Neural progenitor cell (in vitro differentiated cells): ENCODE results near the gene SLC2A4. TPM values are rescaled to one million over a fixed set of nuclear protein-coding genes. Genes with fewer than 3 reads are reported as not detected.
A peak's percentile ranks its signal among the peaks of the same experiment; 100 is the strongest.

Source experiments
- DNase-seq: peaks from one replicate; pipeline ENCODE4 v3.0.0-alpha.2; 2016; ENCODE audit warnings: low spot score
- H2AFZ ChIP-seq: fragments of 200-600 bp; sonication (generic); replicated peaks from 2 replicates; pipeline ENCODE4 v1.6.1; 2016; ENCODE audit warnings: antibody characterized with exemption
- H3F3A ChIP-seq: fragments of 200-600 bp; sonication (generic); 2 replicates; pipeline ENCODE4 v1.6.1; 2016; ENCODE audit warnings: antibody characterized with exemption, low read depth
- H3K27ac ChIP-seq: fragments of 200-600 bp; sonication (generic); 2 replicates; pipeline ENCODE4 v1.5.1; 2016; ENCODE audit warnings: mild to moderate bottlenecking
- H3K27me3 ChIP-seq: fragments of 200-600 bp; sonication (generic); 2 replicates; pipeline ENCODE4 v1.6.1; 2016; ENCODE audit warnings: mild to moderate bottlenecking, moderate library complexity
- H3K36me3 ChIP-seq: fragments of 200-600 bp; sonication (generic); 2 replicates; pipeline ENCODE4 v1.5.1; 2016
- H3K4me1 ChIP-seq: fragments of 200-600 bp; sonication (generic); 2 replicates; pipeline ENCODE4 v1.6.1; 2016; ENCODE audit warnings: mixed run types
- H3K4me2 ChIP-seq: fragments of 200-600 bp; sonication (generic); 2 replicates; pipeline ENCODE4 v1.6.1; 2016
- H3K4me3 ChIP-seq: fragments of 200-600 bp; sonication (generic); 2 replicates; pipeline ENCODE4 v1.5.1; 2016
- H3K79me2 ChIP-seq: fragments of 200-600 bp; sonication (generic); 2 replicates; pipeline ENCODE4 v1.6.1; 2016; ENCODE audit warnings: low read depth
- H3K9ac ChIP-seq: fragments of 200-600 bp; sonication (generic); 2 replicates; pipeline ENCODE4 v1.6.1; 2016
- H3K9me3 ChIP-seq: fragments of 200-600 bp; sonication (generic); 2 replicates; pipeline ENCODE4 v1.5.1; 2016; ENCODE audit warnings: low read depth
- H4K20me1 ChIP-seq: fragments of 200-600 bp; sonication (generic); 2 replicates; pipeline ENCODE4 v1.6.1; 2016; ENCODE audit warnings: low read depth
- H3K27ac Mint-ChIP-seq: 3 replicates; pipeline ENCODE4 v1.8.0; 2021; ENCODE audit warnings: mixed read lengths
- H3K27me3 Mint-ChIP-seq: 2 replicates; pipeline ENCODE4 v1.8.0; 2022; ENCODE audit warnings: low read depth, mild to moderate bottlenecking, inconsistent platforms, moderate library complexity, mixed read lengths; ENCODE audit not compliant: insufficient read depth
- H3K36me3 Mint-ChIP-seq: 3 replicates; pipeline ENCODE4 v1.8.0; 2021; ENCODE audit warnings: mixed read lengths
- H3K4me1 Mint-ChIP-seq: 3 replicates; pipeline ENCODE4 v1.8.0; 2021; ENCODE audit warnings: mixed read lengths
- H3K4me3 Mint-ChIP-seq: 3 replicates; pipeline ENCODE4 v1.8.0; 2021; ENCODE audit warnings: mild to moderate bottlenecking, moderate library complexity, mixed read lengths
- H3K9me3 Mint-ChIP-seq: 3 replicates; pipeline ENCODE4 v1.8.0; 2020; ENCODE audit warnings: mixed read lengths
- CTCF ChIP-seq: fragments of 200-600 bp; sonication (generic); IDR thresholded peaks from 2 replicates; pipeline ENCODE4 v1.5.1; 2017; ENCODE audit warnings: antibody characterized with exemption, mild to moderate bottlenecking
- EZH2 ChIP-seq: fragments of 200-600 bp; sonication (generic); IDR thresholded peaks from 2 replicates; pipeline ENCODE4 v1.6.1; 2017; ENCODE audit warnings: antibody characterized with exemption, mild to moderate bottlenecking, moderate library complexity
- EZH2phosphoT487 ChIP-seq: fragments of 200-600 bp; sonication (generic); IDR thresholded peaks from 2 replicates; pipeline ENCODE4 v1.6.1; 2017; ENCODE audit warnings: antibody characterized with exemption
- total RNA-seq: library from RNA; depleted of rRNA; stranded (reverse); fragments of >200 nt; gene quantifications from 2 replicates; pipeline ENCODE4 v1.2.3, GENCODE V29; 2015; ENCODE audit warnings: low replicate concordance

Gene SLC2A4
- total RNA-seq, 1 donor from 2014 or later = 1.7 TPM

- peak overlapping the region; percentile 94 for H3K4me3 ChIP-seq
- H3K36me3 ChIP-seq = no peaks in the 10 kb centered on the region
- no peaks in the 10 kb centered on the region for H3K27me3 ChIP-seq
- Mint-ChIP-seq H3K4me3 (peak overlapping the region; percentile 94), H3K36me3 (peaks cover 4% of the 10 kb centered on the region), H3K9me3 (no peaks in the 10 kb centered on the region), H3K4me1 (peaks cover 28% of the 10 kb centered on the region), H3K27me3 (peaks cover 12% of the 10 kb centered on the region), H3K27ac (peak overlapping the region; percentile 95)
- H3K4me1 ChIP-seq = peaks cover 14% of the 10 kb centered on the region
- H4K20me1 ChIP-seq = peaks cover 1% of the 10 kb centered on the region
- peaks cover 24% of the 10 kb centered on the region for H3F3A ChIP-seq
- peak overlapping the region; percentile 74 for H3K4me2 ChIP-seq
- H3K79me2 ChIP-seq = peaks cover 20% of the 10 kb centered on the region
- no peaks in the 10 kb centered on the region for H3K9me3 ChIP-seq
- H2AFZ ChIP-seq = peak overlapping the region; percentile 86
- no peak overlapping the region for H3K9ac ChIP-seq
- peak overlapping the region; percentile 79 for H3K27ac ChIP-seq
- TF ChIP-seq EZH2phosphoT487 = no peak
- TF ChIP-seq CTCF = peak; percentile 16
- no peak for TF ChIP-seq EZH2
- peak; percentile 99 for DNase-seq
Observed at GRCh38 chr17:7329374-7329996, 48.0 kb downstream of the SLC2A4 start.

- Histone ChIP-seq H3K4me1 (peaks cover 14% of the 10 kb centered on the region), H3K27me3 (no peaks in the 10 kb centered on the region), H3K79me2 (peaks cover 20% of the 10 kb centered on the region), H3K36me3 (no peaks in the 10 kb centered on the region), H3K9ac (no peak overlapping the region), H4K20me1 (no peaks in the 10 kb centered on the region), H3K4me3 (peak overlapping the region; percentile 94), H3K27ac (peak overlapping the region; percentile 79), H3F3A (peaks cover 22% of the 10 kb centered on the region), H3K4me2 (peak overlapping the region; percentile 74), H2AFZ (peak overlapping the region; percentile 86), H3K9me3 (no peaks in the 10 kb centered on the region)
- H3K27ac Mint-ChIP-seq = peak overlapping the region; percentile 95
- peak overlapping the region; percentile 94 for H3K4me3 Mint-ChIP-seq
- no peaks in the 10 kb centered on the region for H3K9me3 Mint-ChIP-seq
- no peak for TF ChIP-seq EZH2
- TF ChIP-seq CTCF = peak; percentile 4
- DNase-seq = peak; percentile 92
- H3K4me1 Mint-ChIP-seq = peaks cover 28% of the 10 kb centered on the region
- peaks cover 14% of the 10 kb centered on the region for H3K27me3 Mint-ChIP-seq
- peaks cover 2% of the 10 kb centered on the region for H3K36me3 Mint-ChIP-seq
Observed at GRCh38 chr17:7329997-7330637, 48.6 kb downstream of the SLC2A4 start.

GRCh38 chr17:7330638-7331015 is 49.1 kb downstream of the SLC2A4 start:
- no peaks in the 10 kb centered on the region for H4K20me1 ChIP-seq
- peaks cover 28% of the 10 kb centered on the region for H3K4me1 Mint-ChIP-seq
- H3K4me2 ChIP-seq = peak overlapping the region; percentile 74
- H3K36me3 Mint-ChIP-seq = peaks cover 2% of the 10 kb centered on the region
- H2AFZ ChIP-seq = peak overlapping the region; percentile 86
- H3K9me3 Mint-ChIP-seq = no peaks in the 10 kb centered on the region
- no peak for DNase-seq
- H3K36me3 ChIP-seq = no peaks in the 10 kb centered on the region
- no peaks in the 10 kb centered on the region for H3K27me3 ChIP-seq
- H3K27ac ChIP-seq = peak overlapping the region; percentile 79
- H3K9ac ChIP-seq = no peak overlapping the region
- H3K9me3 ChIP-seq = no peaks in the 10 kb centered on the region
- peaks cover 20% of the 10 kb centered on the region for H3K79me2 ChIP-seq
- H3K27ac Mint-ChIP-seq = peak overlapping the region; percentile 34
- H3F3A ChIP-seq = peaks cover 22% of the 10 kb centered on the region
- TF ChIP-seq EZH2phosphoT487 (no peak), CTCF (no peak)
- H3K4me3 ChIP-seq = peak overlapping the region; percentile 94
- peaks cover 17% of the 10 kb centered on the region for H3K27me3 Mint-ChIP-seq
- H3K4me3 Mint-ChIP-seq = peak overlapping the region; percentile 94
- H3K4me1 ChIP-seq = peaks cover 14% of the 10 kb centered on the region
